ENCODE data around the gene HSPA12B.

DNA sequence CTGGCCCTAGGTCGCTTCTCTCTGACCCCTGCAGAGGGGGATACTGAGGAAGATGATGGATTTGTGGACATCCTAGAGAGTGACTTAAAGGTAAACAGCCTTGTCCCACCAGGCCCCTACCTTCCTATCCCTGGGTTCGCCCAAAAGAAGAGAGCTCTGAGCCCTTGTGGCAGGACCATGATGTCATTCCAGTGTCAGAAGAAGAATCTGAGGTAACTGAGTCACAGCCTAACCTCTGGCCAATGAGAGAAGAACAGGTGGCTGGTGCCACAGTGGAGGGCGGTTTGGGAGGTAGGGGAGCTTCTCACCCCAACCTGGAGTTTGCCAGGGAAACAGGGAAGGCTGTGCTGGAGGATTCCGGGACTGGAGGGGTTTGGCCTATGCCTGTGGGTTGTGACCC, 68.8 kb downstream of the HSPA12B start:
- TF ChIP-seq, protein P1, sequence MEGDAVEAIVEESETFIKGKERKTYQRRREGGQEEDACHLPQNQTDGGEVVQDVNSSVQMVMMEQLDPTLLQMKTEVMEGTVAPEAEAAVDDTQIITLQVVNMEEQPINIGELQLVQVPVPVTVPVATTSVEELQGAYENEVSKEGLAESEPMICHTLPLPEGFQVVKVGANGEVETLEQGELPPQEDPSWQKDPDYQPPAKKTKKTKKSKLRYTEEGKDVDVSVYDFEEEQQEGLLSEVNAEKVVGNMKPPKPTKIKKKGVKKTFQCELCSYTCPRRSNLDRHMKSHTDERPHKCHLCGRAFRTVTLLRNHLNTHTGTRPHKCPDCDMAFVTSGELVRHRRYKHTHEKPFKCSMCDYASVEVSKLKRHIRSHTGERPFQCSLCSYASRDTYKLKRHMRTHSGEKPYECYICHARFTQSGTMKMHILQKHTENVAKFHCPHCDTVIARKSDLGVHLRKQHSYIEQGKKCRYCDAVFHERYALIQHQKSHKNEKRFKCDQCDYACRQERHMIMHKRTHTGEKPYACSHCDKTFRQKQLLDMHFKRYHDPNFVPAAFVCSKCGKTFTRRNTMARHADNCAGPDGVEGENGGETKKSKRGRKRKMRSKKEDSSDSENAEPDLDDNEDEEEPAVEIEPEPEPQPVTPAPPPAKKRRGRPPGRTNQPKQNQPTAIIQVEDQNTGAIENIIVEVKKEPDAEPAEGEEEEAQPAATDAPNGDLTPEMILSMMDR (IDR thresholded peaks at IDR 0.05) = no peak
- no peak for TF ChIP-seq POLR2A (IDR thresholded peaks at IDR 0.05)

All from esophagus squamous epithelium (tissue), 4 donors.